Uterus (tissue), 2 donors: ENCODE results near the gene CHGA.

ENCODE experiments used
- POLR2A ChIP-seq, 2 donors: fragments of 450-650 bp; IDR thresholded peaks; one replicate each; pipeline ENCODE4 v1.6.1; 2016; ENCODE audit warnings: antibody characterized with exemption in 2 of 2, mild to moderate bottlenecking in 1 of 2, moderate library complexity in 1 of 2
- TF ChIP-seq, protein P1 (sequence below), 4 experiments: fragments of 200-600 bp in 2 of 4; fragments of 450-650 bp in 2 of 4; sonication (generic) in 2 of 4; IDR thresholded peaks; one replicate each; pipeline ENCODE4 v1.5.1; 2016 to 2019; ENCODE audit warnings: antibody characterized with exemption in 4 of 4, mild to moderate bottlenecking in 2 of 4, moderate library complexity in 1 of 4

DNA sequence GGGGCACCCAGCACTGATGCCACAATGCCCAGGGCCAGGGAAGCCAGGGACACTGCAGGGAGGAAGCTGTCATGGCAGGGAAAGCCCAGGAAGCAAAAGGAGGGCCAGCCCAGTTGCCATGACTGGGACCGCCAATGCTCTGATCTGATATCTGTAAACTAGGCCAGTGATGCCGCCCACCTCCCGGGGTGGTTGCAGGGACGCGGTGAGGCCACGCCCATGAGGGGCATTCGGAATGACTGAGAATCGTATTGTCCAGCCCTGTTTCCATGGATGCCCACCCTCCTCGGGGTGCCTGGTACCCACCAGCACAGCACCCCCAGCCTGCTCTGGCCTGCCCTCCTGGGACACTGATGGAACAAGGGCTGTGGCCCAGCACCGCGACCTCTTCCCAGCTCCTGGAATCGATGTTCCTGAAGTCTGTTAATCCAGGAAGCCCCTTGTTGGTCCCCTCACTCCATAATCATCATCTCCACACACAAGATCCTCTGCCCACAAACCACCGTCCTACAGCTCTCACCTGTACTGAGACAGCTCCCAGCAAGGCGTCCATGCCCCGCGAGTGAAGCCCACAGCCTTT is 48.7 kb downstream of the CHGA start:
- TF ChIP-seq, protein P1, sequence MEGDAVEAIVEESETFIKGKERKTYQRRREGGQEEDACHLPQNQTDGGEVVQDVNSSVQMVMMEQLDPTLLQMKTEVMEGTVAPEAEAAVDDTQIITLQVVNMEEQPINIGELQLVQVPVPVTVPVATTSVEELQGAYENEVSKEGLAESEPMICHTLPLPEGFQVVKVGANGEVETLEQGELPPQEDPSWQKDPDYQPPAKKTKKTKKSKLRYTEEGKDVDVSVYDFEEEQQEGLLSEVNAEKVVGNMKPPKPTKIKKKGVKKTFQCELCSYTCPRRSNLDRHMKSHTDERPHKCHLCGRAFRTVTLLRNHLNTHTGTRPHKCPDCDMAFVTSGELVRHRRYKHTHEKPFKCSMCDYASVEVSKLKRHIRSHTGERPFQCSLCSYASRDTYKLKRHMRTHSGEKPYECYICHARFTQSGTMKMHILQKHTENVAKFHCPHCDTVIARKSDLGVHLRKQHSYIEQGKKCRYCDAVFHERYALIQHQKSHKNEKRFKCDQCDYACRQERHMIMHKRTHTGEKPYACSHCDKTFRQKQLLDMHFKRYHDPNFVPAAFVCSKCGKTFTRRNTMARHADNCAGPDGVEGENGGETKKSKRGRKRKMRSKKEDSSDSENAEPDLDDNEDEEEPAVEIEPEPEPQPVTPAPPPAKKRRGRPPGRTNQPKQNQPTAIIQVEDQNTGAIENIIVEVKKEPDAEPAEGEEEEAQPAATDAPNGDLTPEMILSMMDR (IDR thresholded peaks at IDR 0.05), result no peak
- no peak for TF ChIP-seq POLR2A (IDR thresholded peaks at IDR 0.05)
